ENCODE results near the gene HMHB1.

DNA sequence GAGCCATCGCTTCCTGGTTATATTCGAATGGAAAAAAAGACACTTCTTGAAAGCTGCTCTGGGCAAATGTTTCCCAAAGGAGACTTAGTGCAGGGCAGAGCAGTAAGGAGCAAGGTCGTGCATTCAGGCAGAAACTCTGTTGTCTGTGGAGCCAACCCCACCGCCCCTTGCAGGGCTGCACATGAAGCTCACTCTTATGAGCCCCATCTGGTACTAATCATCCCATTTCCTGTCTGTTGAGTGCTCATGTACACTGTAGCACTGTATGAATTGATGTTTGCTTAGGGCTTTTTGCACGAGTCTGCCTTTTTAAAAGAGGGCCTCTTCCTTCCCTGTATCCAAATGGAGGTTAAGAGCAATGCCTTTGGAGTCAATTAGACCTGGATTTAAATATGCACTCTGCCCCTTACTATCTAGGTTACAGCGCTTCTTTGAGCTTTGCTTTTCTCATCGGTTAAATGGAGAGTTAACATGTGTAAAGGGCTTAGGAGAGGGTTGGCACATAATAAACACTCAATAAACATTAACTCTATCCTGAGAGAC is 25.4 kb downstream of the HMHB1 start:
- TF ChIP-seq, protein P1, sequence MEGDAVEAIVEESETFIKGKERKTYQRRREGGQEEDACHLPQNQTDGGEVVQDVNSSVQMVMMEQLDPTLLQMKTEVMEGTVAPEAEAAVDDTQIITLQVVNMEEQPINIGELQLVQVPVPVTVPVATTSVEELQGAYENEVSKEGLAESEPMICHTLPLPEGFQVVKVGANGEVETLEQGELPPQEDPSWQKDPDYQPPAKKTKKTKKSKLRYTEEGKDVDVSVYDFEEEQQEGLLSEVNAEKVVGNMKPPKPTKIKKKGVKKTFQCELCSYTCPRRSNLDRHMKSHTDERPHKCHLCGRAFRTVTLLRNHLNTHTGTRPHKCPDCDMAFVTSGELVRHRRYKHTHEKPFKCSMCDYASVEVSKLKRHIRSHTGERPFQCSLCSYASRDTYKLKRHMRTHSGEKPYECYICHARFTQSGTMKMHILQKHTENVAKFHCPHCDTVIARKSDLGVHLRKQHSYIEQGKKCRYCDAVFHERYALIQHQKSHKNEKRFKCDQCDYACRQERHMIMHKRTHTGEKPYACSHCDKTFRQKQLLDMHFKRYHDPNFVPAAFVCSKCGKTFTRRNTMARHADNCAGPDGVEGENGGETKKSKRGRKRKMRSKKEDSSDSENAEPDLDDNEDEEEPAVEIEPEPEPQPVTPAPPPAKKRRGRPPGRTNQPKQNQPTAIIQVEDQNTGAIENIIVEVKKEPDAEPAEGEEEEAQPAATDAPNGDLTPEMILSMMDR (IDR thresholded peaks at IDR 0.05), result no peak
- TF ChIP-seq POLR2A (IDR thresholded peaks at IDR 0.05), result no peak

Measured in ovary (tissue), 3 donors.